Neural progenitor cell (in vitro differentiated cells): ENCODE data around the gene CCDC73. TPM values are rescaled to one million over a fixed set of nuclear protein-coding genes. Genes with fewer than 3 reads are reported as not detected.

Source experiments
- DNase-seq: peaks from one replicate; pipeline ENCODE4 v3.0.0-alpha.2; 2016; ENCODE audit warnings: low spot score
- H2AFZ ChIP-seq: fragments of 200-600 bp; sonication (generic); replicated peaks from 2 replicates; pipeline ENCODE4 v1.6.1; 2016; ENCODE audit warnings: antibody characterized with exemption
- H3F3A ChIP-seq: fragments of 200-600 bp; sonication (generic); 2 replicates; pipeline ENCODE4 v1.6.1; 2016; ENCODE audit warnings: antibody characterized with exemption, low read depth
- H3K27ac ChIP-seq: fragments of 200-600 bp; sonication (generic); 2 replicates; pipeline ENCODE4 v1.5.1; 2016; ENCODE audit warnings: mild to moderate bottlenecking
- H3K27me3 ChIP-seq: fragments of 200-600 bp; sonication (generic); 2 replicates; pipeline ENCODE4 v1.6.1; 2016; ENCODE audit warnings: mild to moderate bottlenecking, moderate library complexity
- H3K36me3 ChIP-seq: fragments of 200-600 bp; sonication (generic); 2 replicates; pipeline ENCODE4 v1.5.1; 2016
- H3K4me1 ChIP-seq: fragments of 200-600 bp; sonication (generic); 2 replicates; pipeline ENCODE4 v1.6.1; 2016; ENCODE audit warnings: mixed run types
- H3K4me2 ChIP-seq: fragments of 200-600 bp; sonication (generic); 2 replicates; pipeline ENCODE4 v1.6.1; 2016
- H3K4me3 ChIP-seq: fragments of 200-600 bp; sonication (generic); 2 replicates; pipeline ENCODE4 v1.5.1; 2016
- H3K79me2 ChIP-seq: fragments of 200-600 bp; sonication (generic); 2 replicates; pipeline ENCODE4 v1.6.1; 2016; ENCODE audit warnings: low read depth
- H3K9ac ChIP-seq: fragments of 200-600 bp; sonication (generic); 2 replicates; pipeline ENCODE4 v1.6.1; 2016
- H3K9me3 ChIP-seq: fragments of 200-600 bp; sonication (generic); 2 replicates; pipeline ENCODE4 v1.5.1; 2016; ENCODE audit warnings: low read depth
- H4K20me1 ChIP-seq: fragments of 200-600 bp; sonication (generic); 2 replicates; pipeline ENCODE4 v1.6.1; 2016; ENCODE audit warnings: low read depth
- H3K27ac Mint-ChIP-seq: 3 replicates; pipeline ENCODE4 v1.8.0; 2021; ENCODE audit warnings: mixed read lengths
- H3K27me3 Mint-ChIP-seq: 2 replicates; pipeline ENCODE4 v1.8.0; 2022; ENCODE audit warnings: low read depth, mild to moderate bottlenecking, inconsistent platforms, moderate library complexity, mixed read lengths; ENCODE audit not compliant: insufficient read depth
- H3K36me3 Mint-ChIP-seq: 3 replicates; pipeline ENCODE4 v1.8.0; 2021; ENCODE audit warnings: mixed read lengths
- H3K4me1 Mint-ChIP-seq: 3 replicates; pipeline ENCODE4 v1.8.0; 2021; ENCODE audit warnings: mixed read lengths
- H3K4me3 Mint-ChIP-seq: 3 replicates; pipeline ENCODE4 v1.8.0; 2021; ENCODE audit warnings: mild to moderate bottlenecking, moderate library complexity, mixed read lengths
- H3K9me3 Mint-ChIP-seq: 3 replicates; pipeline ENCODE4 v1.8.0; 2020; ENCODE audit warnings: mixed read lengths
- CTCF ChIP-seq: fragments of 200-600 bp; sonication (generic); IDR thresholded peaks from 2 replicates; pipeline ENCODE4 v1.5.1; 2017; ENCODE audit warnings: antibody characterized with exemption, mild to moderate bottlenecking
- EZH2 ChIP-seq: fragments of 200-600 bp; sonication (generic); IDR thresholded peaks from 2 replicates; pipeline ENCODE4 v1.6.1; 2017; ENCODE audit warnings: antibody characterized with exemption, mild to moderate bottlenecking, moderate library complexity
- EZH2phosphoT487 ChIP-seq: fragments of 200-600 bp; sonication (generic); IDR thresholded peaks from 2 replicates; pipeline ENCODE4 v1.6.1; 2017; ENCODE audit warnings: antibody characterized with exemption
- total RNA-seq: library from RNA; depleted of rRNA; stranded (reverse); fragments of >200 nt; gene quantifications from 2 replicates; pipeline ENCODE4 v1.2.3, GENCODE V29; 2015; ENCODE audit warnings: low replicate concordance

CCDC73 gene
- total RNA-seq, 1 donor from 2014 or later = not detected

- TF ChIP-seq CTCF (no peak), EZH2 (no peak), EZH2phosphoT487 (no peak)
- H3K36me3 Mint-ChIP-seq = no peaks in the 10 kb centered on the region
- H3K4me3 Mint-ChIP-seq = no peak overlapping the region
- Histone ChIP-seq H4K20me1 (no peaks in the 10 kb centered on the region), H3K36me3 (no peaks in the 10 kb centered on the region), H3K9me3 (no peaks in the 10 kb centered on the region), H3K27me3 (no peaks in the 10 kb centered on the region), H3K27ac (no peak overlapping the region), H3K4me3 (no peak overlapping the region), H3K4me1 (no peaks in the 10 kb centered on the region), H3K9ac (no peak overlapping the region), H3K4me2 (no peak overlapping the region), H3K79me2 (no peaks in the 10 kb centered on the region), H3F3A (no peaks in the 10 kb centered on the region), H2AFZ (no peak overlapping the region)
- peaks cover 11% of the 10 kb centered on the region for H3K4me1 Mint-ChIP-seq
- H3K27ac Mint-ChIP-seq = no peak overlapping the region
- H3K27me3 Mint-ChIP-seq = no peaks in the 10 kb centered on the region
- H3K9me3 Mint-ChIP-seq = no peaks in the 10 kb centered on the region
- DNase-seq = no peak
Observed at GRCh38 chr11:32562839-32563599, 231.4 kb downstream of the CCDC73 start.

- Histone ChIP-seq H3K27me3 (no peaks in the 10 kb centered on the region), H3F3A (no peaks in the 10 kb centered on the region), H4K20me1 (no peaks in the 10 kb centered on the region), H3K9ac (no peak overlapping the region), H2AFZ (no peak overlapping the region), H3K4me3 (no peak overlapping the region), H3K4me2 (no peak overlapping the region), H3K79me2 (no peaks in the 10 kb centered on the region), H3K27ac (no peak overlapping the region), H3K36me3 (no peaks in the 10 kb centered on the region), H3K4me1 (no peaks in the 10 kb centered on the region), H3K9me3 (no peaks in the 10 kb centered on the region)
- no peak for DNase-seq
- no peaks in the 10 kb centered on the region for H3K27me3 Mint-ChIP-seq
- H3K4me1 Mint-ChIP-seq = peaks cover 8% of the 10 kb centered on the region
- no peak overlapping the region for H3K27ac Mint-ChIP-seq
- no peak overlapping the region for H3K4me3 Mint-ChIP-seq
- no peaks in the 10 kb centered on the region for H3K9me3 Mint-ChIP-seq
- H3K36me3 Mint-ChIP-seq = no peaks in the 10 kb centered on the region
- TF ChIP-seq CTCF (peak; percentile 8), EZH2phosphoT487 (no peak)
Observed at GRCh38 chr11:32561835-32562234, 232.6 kb downstream of the CCDC73 start.

GRCh38 chr11:32555895-32556294, 238.6 kb downstream of the CCDC73 start:
- H3K27ac Mint-ChIP-seq = no peak overlapping the region
- no peak overlapping the region for H3K4me2 ChIP-seq
- no peak for DNase-seq

More at GRCh38 chr11:32555895-32556294, 238.6 kb downstream of the CCDC73 start:
- Histone ChIP-seq H3K9ac (no peak overlapping the region), H3K9me3 (no peaks in the 10 kb centered on the region), H3K36me3 (no peaks in the 10 kb centered on the region), H3F3A (no peaks in the 10 kb centered on the region), H3K4me3 (no peak overlapping the region), H3K27me3 (no peaks in the 10 kb centered on the region), H4K20me1 (no peaks in the 10 kb centered on the region), H2AFZ (no peak overlapping the region), H3K79me2 (no peaks in the 10 kb centered on the region), H3K27ac (no peak overlapping the region), H3K4me1 (no peaks in the 10 kb centered on the region)
- Mint-ChIP-seq H3K27me3 (peaks cover 2% of the 10 kb centered on the region), H3K9me3 (no peaks in the 10 kb centered on the region), H3K4me1 (no peaks in the 10 kb centered on the region), H3K4me3 (no peak overlapping the region), H3K36me3 (no peaks in the 10 kb centered on the region)
- TF ChIP-seq CTCF (no peak), EZH2phosphoT487 (no peak), EZH2 (no peak)
